Measurements from ENCODE around the gene ARID1B.

DNA sequence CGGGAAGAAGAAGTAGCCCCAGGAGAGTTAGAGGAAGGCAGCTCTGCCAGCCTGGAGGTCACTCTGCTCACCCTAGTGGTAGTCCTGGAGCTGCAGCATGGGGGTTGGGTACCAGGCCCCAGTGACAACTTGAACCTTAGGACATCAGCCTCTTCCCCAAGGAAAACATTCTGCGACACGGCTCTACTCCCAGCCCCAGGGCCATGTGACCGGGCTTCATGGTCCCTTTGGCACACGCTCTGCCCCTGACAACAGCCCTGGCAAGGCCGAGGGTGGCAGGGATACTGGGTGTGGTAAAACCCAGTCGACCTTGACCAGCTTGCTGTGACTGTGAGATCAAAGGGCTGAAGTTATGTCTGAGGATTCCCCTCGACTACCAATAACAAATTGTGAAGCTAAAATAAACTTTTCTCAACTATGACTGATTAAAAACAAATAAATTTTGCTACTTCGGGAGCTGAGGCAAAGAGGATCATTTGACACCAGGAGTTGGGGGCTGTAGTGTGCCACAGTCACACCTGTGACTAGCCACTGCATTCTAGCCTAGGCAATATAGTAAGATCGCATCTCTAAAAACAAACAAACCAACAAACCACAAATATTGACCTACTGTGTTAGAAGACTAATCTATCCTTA lies 24.4 kb upstream of the ARID1B start:
- TF ChIP-seq, protein P1, sequence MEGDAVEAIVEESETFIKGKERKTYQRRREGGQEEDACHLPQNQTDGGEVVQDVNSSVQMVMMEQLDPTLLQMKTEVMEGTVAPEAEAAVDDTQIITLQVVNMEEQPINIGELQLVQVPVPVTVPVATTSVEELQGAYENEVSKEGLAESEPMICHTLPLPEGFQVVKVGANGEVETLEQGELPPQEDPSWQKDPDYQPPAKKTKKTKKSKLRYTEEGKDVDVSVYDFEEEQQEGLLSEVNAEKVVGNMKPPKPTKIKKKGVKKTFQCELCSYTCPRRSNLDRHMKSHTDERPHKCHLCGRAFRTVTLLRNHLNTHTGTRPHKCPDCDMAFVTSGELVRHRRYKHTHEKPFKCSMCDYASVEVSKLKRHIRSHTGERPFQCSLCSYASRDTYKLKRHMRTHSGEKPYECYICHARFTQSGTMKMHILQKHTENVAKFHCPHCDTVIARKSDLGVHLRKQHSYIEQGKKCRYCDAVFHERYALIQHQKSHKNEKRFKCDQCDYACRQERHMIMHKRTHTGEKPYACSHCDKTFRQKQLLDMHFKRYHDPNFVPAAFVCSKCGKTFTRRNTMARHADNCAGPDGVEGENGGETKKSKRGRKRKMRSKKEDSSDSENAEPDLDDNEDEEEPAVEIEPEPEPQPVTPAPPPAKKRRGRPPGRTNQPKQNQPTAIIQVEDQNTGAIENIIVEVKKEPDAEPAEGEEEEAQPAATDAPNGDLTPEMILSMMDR (IDR thresholded peaks at IDR 0.05), result peak; percentile 34
- TF ChIP-seq EZH2 (IDR thresholded peaks at IDR 0.05), result no peak

Data from neural progenitor cell (in vitro differentiated cells).